Stimulated activated CD8-positive, alpha-beta memory T cell treated with anti-CD3 and anti-CD28 coated beads, Interleukin-4, amount 100 ng/mL, for 1 hour (primary cell): ENCODE data around the gene PSORS1C2.

Experiments used
- DNase-seq, 2 donors: peaks; one replicate each; pipeline ENCODE4 v3.0.0-alpha.2; 2020; ENCODE audit warnings: low read depth in 2 of 2, low spot score in 1 of 2

The PSORS1C2 gene

DNA sequence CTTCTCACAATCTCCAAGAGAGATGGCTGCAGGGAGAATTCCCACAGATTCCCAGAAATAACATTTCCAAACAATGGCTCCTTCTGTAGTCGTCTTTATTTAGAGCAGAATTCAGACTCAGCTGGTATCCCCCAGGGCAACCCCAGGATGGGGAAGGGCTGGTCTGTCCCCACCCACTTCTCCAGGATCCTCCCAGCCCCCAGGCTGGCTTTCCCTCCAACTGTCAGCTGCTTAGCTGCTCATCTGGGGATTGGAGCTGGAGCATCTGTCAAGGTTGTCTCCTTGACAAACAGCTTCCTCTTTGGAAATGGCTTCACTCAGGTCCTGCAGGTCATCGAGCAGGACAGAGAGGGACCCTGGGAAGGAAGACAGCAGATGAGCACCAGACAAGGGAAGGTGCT, 3.5 kb upstream of the PSORS1C2 start:
- DNase-seq = no peak

DNA sequence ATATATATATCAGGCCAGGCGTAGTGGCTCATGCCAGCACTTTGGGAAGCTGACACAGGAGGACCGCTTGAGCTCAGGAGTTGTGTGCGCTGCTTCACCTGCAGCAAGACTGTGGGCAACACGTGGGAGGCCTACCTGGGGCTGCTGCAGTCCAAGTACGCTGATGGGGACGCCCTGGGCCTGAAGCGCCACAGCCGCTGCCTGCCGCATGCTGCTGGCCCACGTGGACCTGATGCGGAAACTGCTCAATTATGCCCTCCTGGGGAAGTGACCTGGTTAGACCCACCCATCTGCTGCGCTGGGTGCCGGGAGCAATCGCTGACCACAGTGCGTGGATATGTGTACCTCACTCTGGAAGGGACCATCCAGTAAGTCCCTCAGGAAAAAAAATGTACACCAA, 1.8 kb upstream of the PSORS1C2 start:
- no peak for DNase-seq

DNA sequence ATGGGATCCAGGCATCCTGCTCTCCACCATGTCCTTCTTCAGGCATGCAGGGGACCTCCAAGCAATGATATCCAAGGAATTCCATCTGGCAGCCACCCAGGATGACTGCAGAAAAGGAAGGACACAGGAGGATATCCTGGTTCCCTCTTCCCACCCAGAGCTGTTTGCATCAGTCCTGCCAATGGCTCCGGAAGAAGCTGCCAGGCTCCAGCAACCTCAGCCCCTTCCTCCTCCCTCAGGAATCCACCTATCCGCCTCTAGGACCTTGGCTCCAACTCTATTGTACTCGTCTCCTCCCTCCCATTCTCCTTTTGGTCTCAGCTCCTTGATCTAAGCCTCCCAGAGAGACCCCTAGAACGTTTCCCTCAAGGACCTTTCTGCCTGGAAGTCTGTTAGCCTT, 733 bp upstream of the PSORS1C2 start:
- DNase-seq = no peak

DNA sequence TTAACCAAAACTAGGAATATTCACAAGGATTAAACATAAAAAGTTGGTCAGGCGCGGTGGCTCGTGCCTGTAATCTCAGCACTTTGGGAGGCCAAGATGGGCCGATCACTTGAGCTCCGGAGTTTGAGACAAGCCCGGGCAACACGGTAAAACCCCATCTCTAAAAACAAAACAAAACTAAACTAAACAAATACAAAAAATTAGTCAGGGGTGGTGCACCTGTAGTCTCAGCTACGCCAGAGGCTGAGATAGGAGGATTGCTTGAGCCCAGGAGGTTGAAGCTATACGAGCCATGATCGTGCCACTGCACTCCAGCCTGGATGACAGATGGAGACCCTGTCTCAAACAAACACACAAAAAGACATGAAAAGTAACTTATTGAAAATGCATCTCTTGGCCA, 3.2 kb downstream of the PSORS1C2 start:
- no peak for DNase-seq

DNA sequence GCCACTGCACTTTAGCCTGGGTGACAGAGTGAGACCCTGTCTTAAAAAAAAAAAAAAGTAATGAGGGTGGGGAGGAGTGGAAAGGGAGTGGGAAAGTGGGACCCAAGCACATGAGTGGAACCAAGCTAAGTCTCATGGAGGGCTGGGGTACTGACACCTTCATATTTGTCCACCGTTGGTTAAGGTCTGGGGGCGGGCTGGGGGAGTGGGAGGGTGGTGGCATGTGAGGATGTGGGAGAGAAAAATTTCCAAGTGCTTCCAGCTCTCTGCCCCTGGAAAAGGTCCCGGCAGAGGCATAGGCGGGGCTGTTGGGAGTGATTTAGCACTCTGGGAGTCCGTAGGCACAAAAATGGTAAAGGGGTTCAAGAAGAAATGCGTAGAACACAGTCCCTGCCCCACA, 6.1 kb downstream of the PSORS1C2 start:
- no peak for DNase-seq

DNA sequence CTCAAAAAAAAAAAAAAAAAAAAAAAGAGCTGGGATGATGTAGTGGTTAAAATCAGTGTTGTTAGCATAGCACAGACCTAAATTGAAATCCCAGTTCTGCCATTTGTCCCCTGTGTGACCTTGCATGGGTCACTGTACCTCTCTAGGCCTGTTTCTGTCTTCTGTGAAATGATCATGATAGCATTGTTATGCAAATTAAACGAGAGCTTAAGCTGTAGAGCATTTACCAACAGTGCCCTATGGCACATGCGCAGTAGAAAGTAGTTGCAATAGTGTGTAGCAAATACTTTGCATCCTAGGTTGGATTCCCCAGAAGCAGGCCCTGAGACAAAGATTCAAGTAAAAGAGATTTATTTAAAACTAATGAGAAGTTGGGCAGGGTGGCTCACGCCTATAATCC, 7.3 kb downstream of the PSORS1C2 start:
- no peak for DNase-seq

DNA sequence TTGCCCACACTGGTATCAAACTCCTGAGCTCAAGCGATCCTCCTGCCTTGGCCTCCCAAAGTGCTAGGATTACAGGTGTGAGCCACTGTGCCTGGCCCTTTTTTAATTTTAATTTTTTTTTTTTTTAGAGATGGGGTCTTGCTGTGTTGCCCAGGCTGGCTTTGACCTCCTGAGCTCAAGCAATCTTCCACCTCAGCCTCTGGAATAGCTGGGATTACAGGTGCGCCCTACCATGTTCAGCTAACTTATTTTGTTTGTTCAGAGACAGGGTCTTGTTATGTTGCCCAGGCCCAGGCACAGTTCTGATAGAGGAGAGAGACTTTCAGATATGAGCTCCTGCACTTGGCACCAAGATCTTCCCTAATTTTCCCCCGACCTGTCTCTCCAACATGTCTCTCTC, 8.1 kb downstream of the PSORS1C2 start:
- no peak for DNase-seq

DNA sequence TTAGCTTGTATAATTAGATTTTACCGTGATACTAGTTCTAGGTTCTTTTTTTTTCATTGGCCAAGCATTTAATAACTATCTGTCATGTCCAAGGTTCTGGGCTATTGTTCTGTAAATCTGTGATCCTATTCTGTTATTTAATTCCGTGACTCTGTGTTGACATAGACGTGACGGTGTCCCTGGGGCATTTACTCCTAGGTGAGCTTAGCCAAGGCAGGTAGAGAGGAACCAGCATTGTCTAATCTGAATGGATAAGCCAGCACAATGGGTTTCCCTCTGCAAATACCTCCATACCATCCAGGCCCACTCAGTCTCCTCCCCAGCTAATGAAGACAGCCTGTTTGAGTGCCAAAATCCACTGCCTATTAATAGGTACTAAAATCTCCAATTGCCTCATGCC, 9.7 kb downstream of the PSORS1C2 start:
- no peak for DNase-seq

DNA sequence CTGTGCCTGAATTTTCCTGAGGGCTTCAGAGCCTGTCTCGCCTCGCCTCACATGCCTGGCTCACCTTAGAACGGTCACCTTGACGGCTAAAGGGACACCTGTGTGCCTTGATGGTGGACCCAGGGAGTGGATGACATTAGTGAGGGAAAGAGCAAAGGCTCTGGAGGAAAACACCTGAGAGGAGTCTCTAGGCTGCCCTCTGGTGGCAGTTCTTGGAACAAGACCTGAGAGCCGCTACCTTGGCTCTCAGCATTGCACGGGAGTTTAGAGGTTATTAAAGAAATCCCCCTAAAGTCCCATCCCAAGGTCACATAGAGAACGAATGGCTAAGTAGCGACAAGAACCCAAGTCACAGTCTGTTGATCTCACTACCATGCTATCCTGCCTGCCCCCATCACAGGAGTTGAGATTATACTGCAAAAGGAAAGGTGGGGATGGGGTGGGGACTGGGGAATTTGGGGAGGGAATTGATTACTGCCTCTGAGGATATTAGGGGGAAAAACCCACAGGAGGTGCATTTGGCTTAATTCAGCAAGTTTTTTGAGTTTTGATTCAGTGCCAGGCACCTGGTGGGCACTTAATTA, 10.7 kb downstream of the PSORS1C2 start:
- peak; percentile 46 to 52 for DNase-seq

DNA sequence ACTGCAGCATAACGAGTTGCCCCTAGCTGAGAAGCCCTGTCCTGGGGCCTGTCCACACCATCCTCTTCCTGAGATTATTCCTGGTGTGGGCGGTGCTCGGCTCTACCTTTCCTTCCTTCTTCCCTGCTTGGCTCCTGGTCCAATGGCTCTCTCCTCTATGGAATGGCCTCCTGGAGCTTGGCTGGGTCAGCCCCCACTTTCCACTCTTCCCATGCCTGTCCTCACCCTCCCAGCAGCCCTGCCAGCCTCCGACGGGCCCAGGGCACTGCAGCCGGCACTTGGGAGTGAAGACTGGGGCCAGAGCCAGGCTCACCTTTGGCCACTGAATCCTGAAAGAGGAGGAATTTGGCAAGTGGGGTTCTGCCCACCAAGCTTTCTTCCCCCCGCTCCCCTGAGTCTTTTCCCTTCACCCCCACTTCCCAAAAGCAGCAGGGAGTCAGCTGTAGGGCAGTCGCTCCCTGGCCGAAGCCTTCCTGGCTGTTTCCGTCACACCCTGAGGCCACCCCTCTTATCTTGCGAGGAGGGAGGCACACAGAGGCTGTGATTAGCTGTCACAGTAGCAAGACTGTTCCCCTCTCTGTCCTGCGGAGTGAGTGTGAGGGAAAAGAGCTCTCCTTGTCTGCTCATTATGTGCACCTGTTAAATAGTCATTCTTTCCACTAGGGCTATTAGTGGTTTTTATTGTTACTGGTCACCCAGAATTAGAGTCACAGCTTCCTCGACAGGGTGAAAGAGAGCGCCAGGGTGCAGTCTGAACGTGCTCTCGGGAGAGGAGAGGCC, 12.3 kb downstream of the PSORS1C2 start:
- no peak for DNase-seq

DNA sequence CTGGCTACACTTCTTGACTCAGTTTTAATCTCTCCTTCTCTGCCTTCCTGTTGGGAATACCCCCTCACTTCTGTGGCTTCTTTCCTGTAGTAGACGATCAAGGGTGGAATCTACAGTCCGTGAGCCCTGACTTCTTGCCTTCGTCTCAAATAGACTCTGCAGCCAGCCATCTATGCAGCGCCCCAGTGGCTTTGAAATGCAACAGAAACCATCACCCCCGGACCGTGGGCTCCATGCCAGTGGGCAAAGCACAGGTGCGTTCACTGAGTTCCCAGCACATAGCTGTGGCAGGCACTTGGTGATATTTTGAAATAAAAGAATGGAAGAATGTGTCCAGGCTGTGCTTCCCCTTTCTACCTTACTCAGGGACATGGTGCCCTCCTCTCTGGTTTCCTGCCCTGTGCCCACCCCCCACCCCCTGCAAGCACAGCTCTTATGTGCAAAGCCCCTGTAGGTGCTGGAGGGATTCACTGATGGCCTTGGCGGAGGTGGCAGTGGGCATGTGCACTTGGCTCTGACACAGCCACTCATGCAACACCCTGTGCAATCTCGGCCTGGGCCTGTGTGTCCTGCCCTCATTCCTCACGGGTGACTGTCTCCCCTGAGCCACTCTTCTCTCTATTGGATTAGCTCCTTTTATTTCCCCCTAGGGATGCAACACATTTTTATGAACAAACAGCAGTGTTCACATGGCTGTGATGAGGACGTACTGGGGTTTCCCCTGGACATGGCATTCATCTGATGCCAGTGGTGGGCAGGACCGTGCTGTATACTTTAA, 13.1 kb downstream of the PSORS1C2 start:
- no peak for DNase-seq

DNA sequence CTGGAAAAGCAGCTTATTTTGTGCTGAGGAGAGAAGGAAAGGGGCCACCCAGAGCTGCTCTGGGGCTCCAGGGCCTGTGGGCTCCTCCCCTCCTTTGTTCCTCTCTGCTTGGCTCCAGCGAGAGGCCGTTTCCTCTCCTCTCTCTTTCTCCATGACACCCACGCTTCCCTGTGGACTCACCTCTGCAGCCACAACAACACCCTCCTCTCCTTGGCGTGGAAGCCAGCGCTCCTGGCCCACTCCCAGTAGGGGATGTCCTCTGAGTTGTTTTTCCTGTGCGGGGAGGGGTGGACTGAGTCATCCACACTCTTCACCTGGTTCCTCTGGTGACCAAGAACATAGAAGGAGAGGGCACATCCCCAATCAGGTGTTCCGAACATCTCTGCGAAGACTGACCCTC, 13.7 kb downstream of the PSORS1C2 start:
- DNase-seq = no peak

DNA sequence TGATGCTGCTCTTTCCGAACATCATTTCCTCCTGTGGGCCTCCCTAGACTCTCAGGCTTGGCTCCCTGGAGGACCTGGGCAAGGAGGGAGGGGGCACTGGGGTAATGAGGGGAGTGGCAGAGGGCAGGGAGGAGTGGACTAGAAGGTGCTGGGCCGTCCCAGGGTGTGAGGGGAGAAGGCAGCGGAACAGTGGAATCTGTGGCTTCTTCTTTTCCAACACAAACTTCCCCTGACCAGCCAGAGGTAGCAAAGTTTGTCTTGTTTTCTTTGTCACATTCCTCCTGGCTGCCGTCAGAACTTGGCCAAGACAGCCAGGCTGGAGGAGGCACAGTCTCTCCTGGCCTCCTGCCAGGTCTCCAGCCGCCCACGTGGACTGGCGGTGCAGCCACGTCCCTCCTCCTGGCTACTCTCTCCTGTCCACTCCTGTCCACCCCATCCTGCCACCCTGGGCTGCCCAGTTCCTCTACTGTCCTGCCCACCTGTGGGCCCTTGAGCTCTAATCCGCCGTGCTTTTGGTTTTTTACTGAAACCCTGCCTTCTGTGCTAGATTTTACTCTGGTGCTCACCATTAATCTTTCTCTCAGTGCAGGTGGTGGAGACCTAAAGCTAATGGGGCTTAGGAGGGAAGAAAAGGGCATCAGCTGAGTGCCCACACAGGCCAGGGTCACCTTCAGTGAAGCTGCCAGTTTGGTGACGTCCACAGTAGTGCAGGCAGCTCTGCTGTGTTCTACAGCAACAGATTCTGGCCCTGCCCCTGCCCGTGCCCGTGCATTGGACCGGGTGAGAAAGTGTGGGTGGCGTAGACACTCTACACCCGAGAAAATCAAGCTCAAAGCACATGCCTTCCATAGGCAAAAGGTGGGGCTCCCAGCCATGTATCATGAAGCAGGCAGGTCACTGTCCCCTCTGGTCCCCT, 15.8 kb downstream of the PSORS1C2 start:
- no peak for DNase-seq

DNA sequence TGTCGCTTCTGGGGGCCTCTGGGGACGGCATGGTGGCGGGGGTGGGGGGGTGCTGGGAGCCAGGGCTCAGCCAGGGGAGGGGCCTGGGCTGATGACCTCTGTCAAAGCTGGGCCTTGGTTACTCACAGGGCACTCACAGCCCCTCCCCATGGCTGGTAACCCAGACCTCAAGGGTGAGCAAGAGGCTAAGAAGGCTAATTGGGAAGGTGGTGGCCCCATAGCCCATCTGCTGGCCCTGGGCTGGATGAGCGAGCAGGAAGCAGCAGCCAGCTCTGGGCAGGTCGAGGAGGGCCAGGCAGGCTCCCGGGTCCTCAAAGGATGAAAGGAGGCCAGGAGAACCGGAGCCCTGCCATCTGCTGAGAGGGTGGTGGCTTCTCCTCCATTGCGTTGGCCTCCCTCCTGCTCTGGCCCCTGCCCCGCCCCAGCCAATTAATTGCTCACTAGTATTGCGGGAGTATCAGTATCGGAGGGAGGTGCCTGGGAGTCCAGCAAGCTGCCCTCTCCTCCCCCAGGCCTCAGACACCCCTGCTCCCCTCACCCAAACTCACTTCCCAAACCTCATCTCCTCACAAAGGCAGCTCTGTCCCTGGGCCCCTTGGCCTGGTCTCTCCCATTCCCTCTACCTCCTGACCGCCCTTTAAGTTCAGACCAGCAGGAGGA, 17.6 kb downstream of the PSORS1C2 start:
- no peak for DNase-seq

DNA sequence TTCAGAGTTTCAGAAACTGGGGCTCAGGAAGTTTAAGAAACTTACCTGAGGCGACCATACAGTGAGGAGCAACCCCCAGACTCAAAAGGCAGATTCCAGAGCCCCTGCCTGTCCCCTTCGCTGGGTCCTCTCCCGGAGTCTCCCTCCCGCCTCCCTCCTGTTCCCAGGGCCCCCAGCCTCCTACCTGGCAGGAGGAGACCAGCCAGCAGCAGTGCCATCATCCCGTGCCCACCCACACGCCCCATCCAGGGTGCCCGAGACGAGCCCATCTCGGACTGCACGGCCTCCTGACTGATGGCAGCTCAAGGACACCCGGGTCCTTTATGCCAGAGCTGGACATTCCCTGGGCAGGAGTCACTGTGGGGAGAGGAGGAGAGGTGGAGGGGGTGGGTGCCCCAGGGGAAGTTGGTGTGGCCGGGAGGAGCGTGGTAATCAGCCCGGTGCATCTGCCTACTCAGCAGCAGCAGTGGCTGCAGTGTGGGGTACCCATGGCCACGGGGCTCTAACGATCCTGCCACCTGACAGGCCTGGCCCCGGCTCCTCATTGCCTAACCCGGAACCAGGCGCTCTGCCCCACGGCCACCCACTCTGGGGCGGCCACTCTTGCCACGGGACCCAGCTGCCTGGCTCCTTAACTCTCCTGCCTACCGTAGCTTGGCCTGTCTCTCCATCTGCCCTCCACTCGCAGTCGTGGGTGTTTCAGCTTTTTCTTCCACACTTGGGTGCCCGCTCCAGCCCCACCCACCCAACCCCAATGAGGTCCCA, 18.5 kb downstream of the PSORS1C2 start, which contains the start of gene CDSN:
TSS of gene CDSN (minus strand) at position 296 of the 765 bp plus-strand sequence. CDS start at position 269, 27 bp downstream.
- DNase-seq = no peak

DNA sequence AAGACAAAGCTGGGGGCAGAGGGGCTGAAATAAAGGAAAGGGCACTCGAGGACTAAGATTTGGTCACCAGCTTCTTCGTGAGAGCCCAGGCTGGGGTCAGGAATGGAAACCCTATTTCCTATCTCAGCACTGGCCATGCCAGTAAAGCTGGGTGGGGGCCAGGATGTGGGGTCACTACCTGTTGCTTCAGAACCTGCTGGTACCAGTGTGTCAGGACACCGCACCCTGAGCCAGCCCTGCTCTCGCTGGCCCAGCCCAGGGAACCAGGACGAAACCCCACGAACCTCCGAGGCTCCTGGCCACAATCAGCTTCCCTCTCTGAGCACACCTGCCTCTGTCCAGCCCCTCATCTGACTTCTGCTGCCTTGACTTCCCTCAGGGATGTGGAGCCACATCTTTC, 20.7 kb downstream of the PSORS1C2 start:
- no peak for DNase-seq

DNA sequence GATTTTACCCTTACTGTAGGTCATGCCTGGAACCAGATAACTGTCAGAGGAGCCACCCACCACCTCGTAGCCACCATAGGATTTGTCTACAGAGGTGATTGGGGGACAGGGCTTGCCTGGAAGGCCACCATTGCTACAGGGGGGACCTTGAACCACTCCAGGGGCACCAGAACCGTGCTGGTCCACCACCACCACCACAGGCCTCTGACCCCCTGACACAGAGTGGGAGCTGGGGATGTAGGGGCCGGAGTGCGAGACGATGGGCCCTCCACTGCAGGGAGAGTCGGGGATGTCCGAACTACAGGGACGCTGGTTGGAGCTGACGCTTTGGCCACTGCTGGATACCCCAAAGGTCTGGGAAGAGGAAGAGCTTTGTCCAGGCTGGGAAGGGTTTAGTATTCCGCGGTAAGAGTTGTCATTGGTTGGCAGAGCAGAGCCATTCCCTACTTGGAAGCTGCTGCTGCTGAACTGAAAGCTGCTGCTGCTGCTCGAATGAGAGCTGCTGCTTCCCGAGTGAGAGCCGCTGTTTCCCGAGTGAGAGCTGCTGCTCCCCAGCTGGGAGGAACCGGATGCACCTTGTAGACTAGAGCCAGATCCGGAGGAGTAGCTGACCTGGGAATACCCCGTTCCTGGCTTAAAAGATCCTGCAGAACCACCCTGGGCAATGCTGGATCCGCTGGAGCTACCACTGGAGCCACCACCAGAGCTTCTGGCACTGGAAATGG, 22.0 kb downstream of the PSORS1C2 start:
- DNase-seq = no peak

DNA sequence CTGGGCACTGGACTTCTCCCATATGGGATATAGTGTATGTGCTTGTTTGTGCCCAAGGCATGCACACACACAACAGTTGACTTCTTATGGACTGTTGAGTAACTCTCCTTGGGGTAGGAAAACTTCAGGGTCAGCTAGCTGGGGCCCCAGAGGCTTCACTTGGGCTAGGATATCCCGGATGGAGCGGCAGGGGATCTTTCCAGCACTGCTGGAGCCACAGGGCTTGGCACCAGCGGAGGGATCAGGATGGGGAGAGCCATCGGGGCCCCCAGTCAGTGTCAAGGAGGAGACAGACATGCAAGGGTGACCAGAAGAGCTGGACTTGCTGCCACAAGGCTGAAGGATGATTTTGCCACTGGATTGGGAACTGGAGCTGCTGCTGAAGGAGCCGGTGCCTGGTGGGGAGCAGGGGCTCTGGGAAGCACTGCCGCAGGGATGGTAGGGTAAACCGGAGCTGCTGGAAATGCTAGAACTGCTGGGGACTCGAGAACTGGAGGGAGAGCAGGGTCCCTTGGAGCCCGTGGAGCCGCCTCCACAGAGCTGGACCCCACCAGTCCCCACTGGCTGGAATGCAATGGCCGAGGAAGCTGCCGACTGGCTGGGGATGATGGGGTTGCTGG, 22.8 kb downstream of the PSORS1C2 start:
- no peak for DNase-seq
